HG02759 (cell line): ENCODE results near the gene SEC16A.

Experiments
- ATAC-seq: cut with Tn5 transposase; IDR thresholded peaks from one replicate; pipeline ENCODE4 v1.9.1; 2021; ENCODE audit warnings: mild to moderate bottlenecking, moderate library complexity; ENCODE audit not compliant: unreplicated experiment

SEC16A gene

DNA sequence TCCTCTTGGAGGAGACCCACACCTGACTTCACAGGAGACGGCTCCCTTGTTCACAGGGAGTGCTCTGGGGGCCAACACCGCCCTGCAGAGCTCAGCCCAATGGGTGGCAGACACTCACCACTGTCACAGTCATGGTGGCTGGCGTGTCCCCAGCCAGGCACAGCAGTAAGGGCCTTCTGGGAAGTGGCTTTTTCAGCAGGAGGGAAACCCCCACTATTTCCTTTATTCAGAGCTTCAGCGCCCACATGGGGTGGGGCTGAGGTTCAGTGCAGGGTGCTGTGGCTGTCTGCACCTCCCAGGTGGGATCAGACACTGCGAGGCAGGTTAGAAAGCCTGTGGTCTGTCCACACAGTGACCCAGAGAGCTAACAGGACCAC, 79.3 kb downstream of the SEC16A start:
- ATAC-seq = no peak

DNA sequence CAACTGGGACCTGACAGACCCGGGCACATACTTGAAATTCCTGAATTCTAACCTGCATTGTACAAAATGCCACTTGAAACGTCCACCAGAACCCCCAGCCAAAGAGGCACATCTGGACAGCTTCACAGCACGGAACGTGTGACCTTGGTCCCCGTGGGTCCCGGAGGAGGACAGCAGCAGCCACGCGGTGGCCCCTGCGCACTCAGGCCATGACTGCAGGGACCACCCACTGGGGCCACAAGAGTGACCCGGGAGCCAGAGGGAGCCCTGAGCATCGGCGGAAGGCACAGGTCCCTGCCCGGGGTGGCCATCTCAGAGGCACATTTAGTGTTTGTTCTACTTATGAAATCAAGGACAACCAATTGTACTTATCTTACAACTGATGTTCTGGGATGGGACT, 80.8 kb downstream of the SEC16A start:
- ATAC-seq = no peak

DNA sequence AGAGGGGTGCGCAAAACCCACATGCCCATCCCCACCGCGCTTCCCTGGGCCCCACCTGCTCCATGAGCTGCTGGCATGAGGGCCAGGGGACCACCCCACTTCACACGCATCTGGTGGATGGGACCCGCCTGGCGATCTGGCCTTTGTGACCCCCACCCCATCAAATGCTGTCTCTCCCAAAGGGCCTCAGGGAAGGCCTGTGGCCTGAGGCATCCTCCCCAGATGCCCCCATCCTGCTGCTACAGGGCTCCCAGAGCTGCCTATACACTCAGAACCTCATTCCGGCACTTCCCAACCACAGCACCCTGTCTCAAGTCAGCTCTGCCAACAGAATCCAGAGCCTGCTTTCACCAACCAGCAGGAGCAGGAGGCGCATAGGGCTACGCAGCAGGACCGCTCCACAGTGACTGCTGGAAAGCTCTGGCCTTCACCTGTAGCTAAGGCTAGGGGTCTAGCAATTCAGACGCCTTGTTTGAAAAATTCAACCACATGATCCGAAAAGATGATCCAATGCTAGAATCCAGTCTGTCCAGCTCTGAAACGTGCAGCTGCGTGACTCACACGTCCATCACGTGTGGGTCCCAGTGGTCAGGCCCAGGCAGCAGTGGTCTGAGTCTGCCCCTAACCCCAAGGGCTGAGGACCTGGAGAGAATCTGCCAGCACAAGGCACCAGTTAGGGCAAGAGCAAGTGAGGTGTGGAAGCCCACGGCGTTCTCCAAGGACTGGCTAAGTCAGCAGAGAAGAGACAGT, 81.5 kb downstream of the SEC16A start:
- ATAC-seq = no peak

DNA sequence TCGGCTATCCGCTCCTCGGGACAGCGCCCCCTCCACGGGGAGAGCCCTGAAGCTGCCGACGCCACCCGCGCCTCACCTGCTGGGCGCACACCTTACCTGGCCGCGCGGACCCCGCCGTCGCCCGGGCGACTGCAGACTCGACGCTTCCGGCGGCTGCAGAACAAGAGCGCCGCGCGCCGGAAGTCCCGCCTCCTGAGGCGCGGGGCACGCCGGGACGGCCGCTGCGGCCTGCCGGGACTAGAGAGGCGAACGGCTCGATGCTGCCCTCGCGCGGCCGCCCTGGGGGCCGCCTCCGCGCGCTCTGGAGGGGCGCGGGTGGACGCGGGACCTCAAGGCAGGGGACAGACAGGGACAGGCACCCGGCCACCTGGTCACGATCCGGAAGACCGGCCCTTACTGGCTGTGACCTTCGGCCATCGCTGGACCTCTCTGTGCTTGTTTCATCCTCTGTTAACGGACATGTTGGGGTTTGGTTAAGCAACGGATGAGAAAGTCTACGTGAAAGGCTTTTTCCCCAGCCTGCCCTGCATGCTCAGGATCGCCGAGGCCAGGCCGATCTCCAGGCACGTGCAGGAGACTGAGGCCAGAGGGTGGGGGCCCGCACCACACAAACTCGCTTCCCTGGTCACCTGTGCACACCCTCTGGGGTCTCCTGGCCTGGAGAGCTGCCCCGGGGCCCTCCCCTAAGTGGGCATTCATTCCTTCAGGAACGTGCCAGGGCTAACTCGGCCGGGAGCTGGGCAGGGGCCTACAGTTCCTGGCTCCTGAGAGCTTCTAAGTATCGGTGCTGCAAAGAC, 82.6 kb downstream of the SEC16A start, which contains the start of gene SNAPC4:
TSS of gene SNAPC4 (minus strand) at position 133 of the 797 bp plus-strand sequence. CDS start 1,742 bp downstream, outside the sequence.
- ATAC-seq = peak; percentile 76

DNA sequence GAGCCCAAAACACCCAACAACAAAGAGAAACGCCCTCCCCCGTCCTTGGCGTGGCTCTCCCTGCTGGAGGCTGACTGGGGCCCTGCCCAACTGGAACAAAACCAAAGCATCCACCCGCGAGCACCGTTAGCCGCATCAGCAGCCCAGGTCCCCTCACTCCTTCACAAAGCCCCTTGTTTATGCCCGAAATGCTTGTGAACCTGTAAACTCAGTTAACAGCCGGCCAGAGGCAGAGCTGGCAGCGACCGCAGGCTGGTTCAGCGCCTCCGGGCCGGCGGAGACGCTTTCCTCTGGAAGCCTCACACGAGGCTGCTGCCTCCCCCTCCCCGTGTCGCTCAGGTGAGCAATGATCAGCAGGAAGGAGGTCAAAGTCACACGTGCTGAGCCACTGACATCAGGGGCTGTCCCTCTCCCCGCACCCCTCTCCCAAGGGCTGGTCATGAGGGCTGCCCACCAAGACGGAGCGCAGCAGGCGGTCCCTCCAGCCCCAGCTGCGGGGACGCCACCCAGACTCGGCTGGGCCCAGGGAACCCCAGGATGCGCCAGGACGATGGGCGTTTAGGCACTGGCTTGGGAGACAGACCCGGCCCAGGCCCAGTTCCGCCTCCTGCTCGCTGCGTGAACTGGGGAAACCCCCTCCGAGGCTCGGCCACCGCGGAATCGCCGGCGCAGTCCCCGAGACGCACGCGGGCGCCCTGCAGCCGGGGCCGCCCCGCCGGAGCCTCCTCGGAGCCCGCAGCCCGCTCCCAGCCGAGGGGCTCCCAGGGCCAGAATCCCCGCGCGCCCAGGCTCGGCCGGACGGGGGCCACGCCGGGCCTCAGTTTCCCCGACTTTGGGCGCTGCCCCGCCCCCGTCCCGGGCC, 83.4 kb downstream of the SEC16A start:
- ATAC-seq = peak; percentile 36

DNA sequence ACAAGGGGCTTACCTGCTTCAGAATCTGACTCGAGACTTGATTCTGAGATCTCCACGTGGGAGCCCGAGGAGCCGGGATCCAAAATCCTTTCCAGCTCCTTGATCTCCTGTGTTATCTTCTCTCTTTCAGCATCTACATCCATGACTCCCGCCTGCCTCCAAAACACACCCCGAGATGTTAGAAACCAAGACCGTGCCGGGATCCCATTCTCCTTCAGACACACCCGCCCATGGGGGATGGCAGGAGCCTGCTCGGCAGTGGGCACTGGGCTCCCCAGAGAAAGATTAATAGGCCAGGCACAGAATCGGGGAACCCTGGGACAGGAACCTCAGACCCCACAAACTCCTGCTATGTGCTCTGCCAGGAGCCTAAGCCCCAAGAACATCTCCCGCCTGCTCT, 84.6 kb downstream of the SEC16A start:
- no peak for ATAC-seq

DNA sequence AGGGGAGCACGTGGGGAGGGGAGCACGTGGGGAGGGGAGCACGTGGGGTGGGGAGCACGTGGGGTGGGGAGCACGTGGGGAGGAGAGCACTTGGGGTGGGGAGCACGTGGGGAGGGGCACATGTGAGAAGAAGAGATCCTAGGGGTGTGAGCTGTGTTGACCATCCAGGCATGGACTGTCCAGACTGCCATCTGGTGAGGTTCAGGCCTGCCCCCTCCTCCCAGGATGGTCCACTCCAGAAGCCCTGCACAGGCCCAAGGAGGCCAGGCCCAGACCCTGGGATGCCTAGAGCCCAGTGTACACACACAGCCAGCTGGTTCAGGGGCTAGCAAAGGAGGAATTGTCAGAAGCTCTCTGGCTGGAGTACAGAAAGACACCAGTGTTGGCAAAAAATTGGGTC, 85.2 kb downstream of the SEC16A start:
- no peak for ATAC-seq

DNA sequence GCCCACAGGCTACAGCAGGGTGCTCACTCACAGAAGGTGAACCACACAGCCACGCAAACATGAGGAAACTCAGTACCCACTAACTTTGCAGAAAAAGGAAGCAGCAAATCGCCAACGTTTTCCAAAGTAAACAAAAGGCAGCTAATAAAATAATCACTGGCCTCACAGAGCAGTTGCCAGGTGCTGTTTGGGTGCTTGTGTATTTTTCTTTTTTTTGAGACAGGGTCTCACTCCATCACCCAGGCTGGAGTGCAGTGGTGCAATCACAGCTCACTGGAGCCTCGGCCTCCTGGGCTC, 86.7 kb downstream of the SEC16A start:
- no peak for ATAC-seq

DNA sequence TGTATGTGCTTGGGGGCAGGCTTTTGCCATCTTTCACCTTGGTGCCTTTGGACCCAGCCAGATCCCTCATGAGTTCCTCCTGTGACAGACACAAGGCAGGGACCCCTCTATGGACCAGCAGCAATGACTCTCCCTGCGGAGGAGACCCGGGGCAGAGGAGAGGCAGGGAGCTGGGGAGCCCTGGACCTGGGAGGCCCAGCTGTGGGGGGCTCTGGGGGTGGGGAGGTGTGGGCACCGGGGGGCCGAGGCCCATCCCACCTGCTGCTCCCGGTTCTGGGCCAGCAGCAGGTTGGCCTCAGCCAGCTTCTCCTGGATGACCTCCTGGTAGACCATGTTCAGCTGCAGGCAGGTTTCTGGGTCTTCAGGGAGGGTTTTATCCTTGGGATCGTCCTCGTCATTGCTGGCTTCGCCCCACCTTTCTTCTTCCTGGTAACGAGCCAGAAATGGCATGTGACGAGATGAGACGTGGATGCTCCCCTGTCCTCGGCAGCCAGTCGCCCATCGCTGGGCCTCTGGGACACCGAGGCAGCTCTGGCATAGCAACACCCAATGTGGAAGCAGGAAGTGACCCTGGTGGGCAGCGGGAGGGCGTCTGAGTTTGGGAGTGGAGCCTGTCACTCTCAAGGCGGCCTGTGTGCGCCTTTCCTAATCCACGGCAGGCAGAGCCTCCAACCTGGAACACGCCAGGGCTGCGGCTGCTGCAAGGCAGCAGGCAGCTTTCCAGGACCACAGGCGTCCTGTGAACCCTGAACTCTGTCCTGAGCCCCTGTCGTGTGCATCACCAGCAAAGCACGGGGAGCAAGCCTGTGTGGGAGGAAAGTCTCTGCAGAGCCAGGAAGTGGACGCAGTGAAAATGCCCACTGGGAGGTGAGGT, 87.3 kb downstream of the SEC16A start:
- no peak for ATAC-seq

DNA sequence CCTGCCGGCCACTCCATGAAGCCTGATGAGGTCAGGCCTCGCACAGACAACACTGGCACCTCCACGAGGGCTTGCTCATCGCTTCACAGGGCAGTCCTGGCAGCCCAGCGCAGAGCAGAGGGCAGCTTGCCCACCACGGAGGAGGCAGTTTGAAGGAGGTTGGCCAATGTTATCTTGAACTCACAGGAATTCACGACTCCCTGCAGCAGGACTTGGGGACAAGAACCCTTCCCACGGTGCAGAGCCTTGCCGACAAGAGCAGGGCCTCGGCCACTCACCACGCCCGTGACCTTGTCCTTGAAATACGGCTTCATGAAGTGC, 87.9 kb downstream of the SEC16A start:
- ATAC-seq = no peak

DNA sequence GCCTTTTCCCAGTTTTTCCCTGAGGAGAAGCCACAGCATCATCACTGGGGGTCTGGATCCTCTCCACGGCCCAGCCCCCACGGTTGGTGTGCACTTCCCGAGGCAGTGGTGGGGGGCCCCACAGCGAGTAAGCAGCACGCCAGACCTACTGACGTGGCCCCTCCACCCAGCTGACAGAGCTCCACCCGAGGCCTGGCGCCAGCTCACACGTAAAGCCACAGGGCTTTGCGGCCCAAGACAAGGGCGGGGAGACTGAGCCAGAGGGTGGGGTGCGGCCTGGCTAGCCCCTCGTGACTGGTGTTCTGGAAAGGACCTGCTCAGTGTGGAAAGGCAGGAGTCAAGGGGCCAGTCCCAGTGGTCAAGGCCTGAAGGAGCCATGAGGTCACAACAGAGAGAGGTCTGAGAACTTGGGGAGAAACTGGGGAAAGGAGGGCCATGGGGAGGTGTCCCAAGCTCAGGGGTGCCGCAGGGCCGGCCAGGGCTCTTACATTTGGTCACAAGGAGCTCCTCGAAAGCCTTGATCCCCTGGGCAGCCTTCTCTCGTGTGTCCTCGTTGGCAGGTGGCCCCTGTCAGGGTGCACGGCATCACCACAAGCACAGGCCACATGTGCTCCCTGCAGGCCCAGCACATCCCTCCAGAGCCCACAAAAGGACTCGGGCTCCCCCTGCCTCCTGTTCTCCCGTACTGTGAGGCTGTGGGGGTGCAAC, 88.4 kb downstream of the SEC16A start:
- ATAC-seq = no peak

DNA sequence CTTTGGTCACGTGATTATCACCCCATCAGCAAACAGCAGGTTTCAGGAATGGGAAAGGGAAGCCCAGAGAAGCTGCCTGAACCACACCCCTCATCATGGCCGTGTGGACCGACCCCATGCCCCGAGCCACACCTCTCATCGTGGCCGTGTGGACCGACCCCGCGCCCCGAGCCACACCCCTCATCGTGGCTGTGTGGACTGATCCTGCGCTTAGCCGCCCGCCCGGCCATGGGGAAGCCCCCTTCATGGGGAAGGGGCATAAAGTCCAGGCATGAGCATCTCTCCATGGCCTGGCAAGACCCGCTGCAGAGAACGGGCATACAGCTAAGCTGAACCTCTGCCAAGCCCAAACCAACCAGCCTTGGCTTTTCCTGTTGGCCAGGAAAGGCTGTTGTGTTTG, 89.3 kb downstream of the SEC16A start:
- ATAC-seq = no peak

DNA sequence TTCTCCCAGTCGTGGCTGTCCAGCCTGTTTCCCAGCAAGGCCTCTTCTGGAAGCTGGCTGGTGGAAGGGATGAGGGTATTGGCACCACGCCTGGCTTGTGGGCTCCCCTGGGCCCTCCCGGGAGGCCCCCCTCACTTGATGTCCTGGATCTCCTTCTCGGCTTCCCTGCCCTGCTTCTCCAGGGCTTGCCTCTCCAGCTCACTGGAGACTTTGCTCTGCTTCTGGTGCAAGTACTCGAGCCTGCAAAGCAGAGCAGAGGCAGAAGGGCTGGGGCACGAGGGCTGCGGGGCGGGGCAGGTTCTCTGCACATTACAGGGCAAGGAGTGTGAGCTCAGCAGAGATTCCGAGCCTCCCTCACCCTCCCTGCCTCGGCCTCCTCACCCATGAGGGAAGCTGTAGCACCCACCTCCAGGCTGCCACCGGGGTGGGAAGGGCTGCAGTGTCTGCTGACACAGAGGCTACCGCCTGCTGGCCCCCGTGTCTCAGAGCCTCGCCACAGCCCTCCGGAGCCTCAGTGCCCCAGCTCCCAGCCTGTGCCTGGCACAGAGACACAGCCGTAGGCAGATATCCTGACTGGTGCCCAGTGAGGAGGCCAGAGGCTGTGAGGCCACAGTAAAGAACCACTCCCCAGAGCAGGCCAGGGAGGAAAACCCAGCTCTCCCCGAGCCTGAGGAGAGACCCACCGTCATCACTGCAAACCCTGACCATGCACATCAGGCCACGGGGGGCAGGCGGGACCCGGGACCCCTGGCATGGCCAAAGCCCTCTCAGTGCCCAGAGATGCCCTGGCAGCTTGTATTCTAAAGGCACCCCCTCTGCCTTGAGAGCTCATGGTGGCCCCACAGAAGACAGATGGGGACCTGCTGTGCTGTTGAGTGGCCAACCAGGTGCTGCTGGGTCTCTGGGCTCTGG, 90.0 kb downstream of the SEC16A start:
- no peak for ATAC-seq

DNA sequence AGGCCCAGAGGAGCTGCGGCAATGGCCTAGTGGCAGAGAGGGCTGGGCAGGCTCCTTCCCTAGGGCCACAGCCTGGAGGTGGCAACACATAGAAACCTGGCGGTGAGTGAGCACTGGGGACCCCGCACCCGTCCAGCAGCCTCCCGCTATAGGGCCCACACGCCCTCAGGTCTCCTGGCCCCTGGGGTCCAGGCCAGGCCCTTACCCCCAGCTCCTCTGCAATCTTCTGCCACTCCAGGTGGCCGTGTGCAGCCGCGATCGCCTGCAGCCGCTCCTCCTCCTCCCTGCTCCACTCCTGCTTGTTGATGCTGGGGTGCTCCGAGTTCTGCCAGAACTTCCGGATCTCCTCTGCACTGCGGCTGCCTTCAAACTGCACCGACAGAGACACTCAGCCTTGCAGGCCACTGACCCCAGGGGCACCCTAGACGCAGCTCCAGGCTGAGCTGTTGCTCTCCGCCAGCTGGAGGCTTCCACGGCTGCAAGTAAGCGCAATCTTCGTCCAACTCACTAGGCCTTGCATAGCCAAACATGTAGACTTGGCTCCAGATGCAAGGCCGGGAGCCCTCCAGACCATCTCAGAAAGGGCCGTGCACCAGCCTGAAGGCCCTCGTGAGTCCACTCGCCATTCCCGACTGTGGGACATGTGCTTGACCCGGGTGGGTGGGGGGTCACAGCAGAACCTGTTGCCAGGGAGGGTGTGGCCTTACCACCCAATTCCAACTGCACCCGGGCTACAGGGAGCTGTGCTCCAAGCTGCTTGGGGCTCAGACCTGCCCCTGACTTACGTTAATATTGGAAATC, 90.9 kb downstream of the SEC16A start:
- no peak for ATAC-seq
